HL-60 (cell line): ENCODE results near the gene DIAPH1.

ENCODE experiments used
- DNase-seq, 2 experiments: peaks; one replicate each; pipeline ENCODE4 v3.0.0-alpha.2; 2010 to 2020; ENCODE audit warnings: low read depth in 1 of 2, low spot score in 1 of 2
- H3K27ac ChIP-seq: fragments of 250-450 bp; sonication (Bioruptor Pico); replicated peaks from 2 replicates; pipeline ENCODE4 v1.5.1; 2020; ENCODE audit warnings: mild to moderate bottlenecking, moderate library complexity
- H3K27me3 ChIP-seq: fragments of 250-450 bp; sonication (Bioruptor Pico); 2 replicates; pipeline ENCODE4 v1.5.1; 2021; ENCODE audit warnings: mild to moderate bottlenecking, moderate library complexity; ENCODE audit not compliant: insufficient read depth, poor library complexity, severe bottlenecking
- H3K4me3 ChIP-seq: replicated peaks from 2 replicates; pipeline ENCODE4 v1.5.1; 2011; ENCODE audit warnings: mild to moderate bottlenecking, control low read depth, low read length; ENCODE audit not compliant: insufficient read depth
- GABPA ChIP-seq: IDR thresholded peaks from 2 replicates; pipeline ENCODE4 v1.6.1; 2012; ENCODE audit warnings: low read depth
- POLR2AphosphoS5 ChIP-seq: IDR thresholded peaks from 2 replicates; pipeline ENCODE4 v1.6.1; 2012; ENCODE audit warnings: low read depth
- SPI1 ChIP-seq: IDR thresholded peaks from 2 replicates; pipeline ENCODE4 v1.6.1; 2012; ENCODE audit warnings: low read depth, mild to moderate bottlenecking, borderline replicate concordance
- TF ChIP-seq, protein P1 (sequence below): IDR thresholded peaks from 2 replicates; pipeline ENCODE4 v1.6.1; 2012; ENCODE audit warnings: low read depth; ENCODE audit not compliant: insufficient replicate concordance
- TF ChIP-seq, protein P2 (sequence below): IDR thresholded peaks from one replicate; pipeline ENCODE4 v1.5.1; 2011; ENCODE audit warnings: low read length, control low read depth, inconsistent platforms; ENCODE audit not compliant: insufficient read depth

Gene DIAPH1

GRCh38 chr5:141465351-141465750, 153.4 kb downstream of the DIAPH1 start:
- Histone ChIP-seq H3K4me3 (no peak overlapping the region), H3K27ac (no peak overlapping the region), H3K27me3 (no peaks in the 10 kb centered on the region)
- DNase-seq = no peak
- TF ChIP-seq, protein P1, sequence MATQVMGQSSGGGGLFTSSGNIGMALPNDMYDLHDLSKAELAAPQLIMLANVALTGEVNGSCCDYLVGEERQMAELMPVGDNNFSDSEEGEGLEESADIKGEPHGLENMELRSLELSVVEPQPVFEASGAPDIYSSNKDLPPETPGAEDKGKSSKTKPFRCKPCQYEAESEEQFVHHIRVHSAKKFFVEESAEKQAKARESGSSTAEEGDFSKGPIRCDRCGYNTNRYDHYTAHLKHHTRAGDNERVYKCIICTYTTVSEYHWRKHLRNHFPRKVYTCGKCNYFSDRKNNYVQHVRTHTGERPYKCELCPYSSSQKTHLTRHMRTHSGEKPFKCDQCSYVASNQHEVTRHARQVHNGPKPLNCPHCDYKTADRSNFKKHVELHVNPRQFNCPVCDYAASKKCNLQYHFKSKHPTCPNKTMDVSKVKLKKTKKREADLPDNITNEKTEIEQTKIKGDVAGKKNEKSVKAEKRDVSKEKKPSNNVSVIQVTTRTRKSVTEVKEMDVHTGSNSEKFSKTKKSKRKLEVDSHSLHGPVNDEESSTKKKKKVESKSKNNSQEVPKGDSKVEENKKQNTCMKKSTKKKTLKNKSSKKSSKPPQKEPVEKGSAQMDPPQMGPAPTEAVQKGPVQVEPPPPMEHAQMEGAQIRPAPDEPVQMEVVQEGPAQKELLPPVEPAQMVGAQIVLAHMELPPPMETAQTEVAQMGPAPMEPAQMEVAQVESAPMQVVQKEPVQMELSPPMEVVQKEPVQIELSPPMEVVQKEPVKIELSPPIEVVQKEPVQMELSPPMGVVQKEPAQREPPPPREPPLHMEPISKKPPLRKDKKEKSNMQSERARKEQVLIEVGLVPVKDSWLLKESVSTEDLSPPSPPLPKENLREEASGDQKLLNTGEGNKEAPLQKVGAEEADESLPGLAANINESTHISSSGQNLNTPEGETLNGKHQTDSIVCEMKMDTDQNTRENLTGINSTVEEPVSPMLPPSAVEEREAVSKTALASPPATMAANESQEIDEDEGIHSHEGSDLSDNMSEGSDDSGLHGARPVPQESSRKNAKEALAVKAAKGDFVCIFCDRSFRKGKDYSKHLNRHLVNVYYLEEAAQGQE = no peak
- TF ChIP-seq POLR2AphosphoS5 = no peak
- TF ChIP-seq, protein P2, sequence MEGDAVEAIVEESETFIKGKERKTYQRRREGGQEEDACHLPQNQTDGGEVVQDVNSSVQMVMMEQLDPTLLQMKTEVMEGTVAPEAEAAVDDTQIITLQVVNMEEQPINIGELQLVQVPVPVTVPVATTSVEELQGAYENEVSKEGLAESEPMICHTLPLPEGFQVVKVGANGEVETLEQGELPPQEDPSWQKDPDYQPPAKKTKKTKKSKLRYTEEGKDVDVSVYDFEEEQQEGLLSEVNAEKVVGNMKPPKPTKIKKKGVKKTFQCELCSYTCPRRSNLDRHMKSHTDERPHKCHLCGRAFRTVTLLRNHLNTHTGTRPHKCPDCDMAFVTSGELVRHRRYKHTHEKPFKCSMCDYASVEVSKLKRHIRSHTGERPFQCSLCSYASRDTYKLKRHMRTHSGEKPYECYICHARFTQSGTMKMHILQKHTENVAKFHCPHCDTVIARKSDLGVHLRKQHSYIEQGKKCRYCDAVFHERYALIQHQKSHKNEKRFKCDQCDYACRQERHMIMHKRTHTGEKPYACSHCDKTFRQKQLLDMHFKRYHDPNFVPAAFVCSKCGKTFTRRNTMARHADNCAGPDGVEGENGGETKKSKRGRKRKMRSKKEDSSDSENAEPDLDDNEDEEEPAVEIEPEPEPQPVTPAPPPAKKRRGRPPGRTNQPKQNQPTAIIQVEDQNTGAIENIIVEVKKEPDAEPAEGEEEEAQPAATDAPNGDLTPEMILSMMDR = no peak
- no peak for TF ChIP-seq GABPA
- TF ChIP-seq SPI1 = no peak
